ENCODE results near the gene PRAC2.

- no peak for TF ChIP-seq CTCF (IDR thresholded peaks at IDR 0.05 in 4 of 5, conservative IDR thresholded peaks at IDR 0.05 in 1 of 5)
- TF ChIP-seq POLR2A (IDR thresholded peaks at IDR 0.05): no peak
These were observed 7.2 kb downstream of the PRAC2 start for GRCh38 chr17:48730240-48730550.
